Stomach (tissue), 9 donors: ENCODE measurements around the gene SP100. TPM values are rescaled to one million over a fixed set of nuclear protein-coding genes. Genes with fewer than 3 reads are reported as not detected.

Experiments used
- DNase-seq, 2 donors: peaks; one replicate each; pipeline versions ENCODE4 v3.0.0 to v3.0.0-alpha.2; 2013 to 2019
- H3K27ac ChIP-seq, 5 donors: fragments of 200-600 bp in 4 of 5; sonication (generic) in 4 of 5; one replicate each; pipeline ENCODE4 v1.5.1; 2013 to 2019; ENCODE audit warnings: mild to moderate bottlenecking in 1 of 5, moderate library complexity in 1 of 5
- H3K27me3 ChIP-seq, 3 donors: fragments of 200-600 bp; sonication (generic); one replicate each; pipeline ENCODE4 v1.5.1; 2017 to 2019; ENCODE audit warnings: mixed run types in 1 of 3
- H3K36me3 ChIP-seq, 4 donors: fragments of 200-600 bp; sonication (generic); 1 replicate in 3 of 4; 2 replicates in 1 of 4; pipeline ENCODE4 v1.5.1; 2016 to 2019
- H3K4me1 ChIP-seq, 4 donors: fragments of 200-600 bp; sonication (generic); one replicate each; pipeline ENCODE4 v1.5.1; 2016 to 2019
- H3K4me3 ChIP-seq, 4 donors: fragments of 200-600 bp; sonication (generic) in 3 of 4; one replicate each; pipeline ENCODE4 v1.5.1; 2016 to 2019; ENCODE audit warnings: mild to moderate bottlenecking in 1 of 4
- H3K9me3 ChIP-seq, 4 donors: fragments of 200-600 bp; sonication (generic); one replicate each; pipeline ENCODE4 v1.5.1; 2016 to 2019
- EP300 ChIP-seq: sonication (generic); formaldehyde crosslinking; IDR thresholded peaks from one replicate; pipeline ENCODE4 v1.6.1; 2017; ENCODE audit warnings: antibody characterized with exemption
- POLR2A ChIP-seq, 4 donors: fragments of 450-650 bp; IDR thresholded peaks; one replicate each; pipeline ENCODE4 v1.6.1; 2016; ENCODE audit warnings: antibody characterized with exemption in 4 of 4, control low read depth in 2 of 4, mild to moderate bottlenecking in 1 of 4, moderate library complexity in 1 of 4
- POLR2AphosphoS5 ChIP-seq, 3 donors: sonication (generic); formaldehyde crosslinking; IDR thresholded peaks; one replicate each; pipeline ENCODE4 v1.6.1; 2016; ENCODE audit warnings: antibody characterized with exemption in 3 of 3
- WGBS, 5 donors: extraction: QIAGEN DNeasy Blood & Tissue Kit in 3 of 5; methylation state at CpG; one replicate each; pipeline versions ENCODE4 v1.1.5 to v1.1.7; 2013 to 2018; 5-methylcytosine and 5-hydroxymethylcytosine counted together
- intact Hi-C: fragments of 100-400 bp; cut with DNase I; formaldehyde crosslinking; loops from one replicate; pipeline ENCODE4 v1.15.1; 2023; ENCODE audit warnings: low total_unique reads
- polyA plus RNA-seq, 3 donors: library from polyadenylated mRNA; stranded (reverse); fragments of 200-250 nt; gene quantifications; one replicate each; pipeline ENCODE4 v1.2.3, GENCODE V29; 2013
- total RNA-seq, 5 donors: library from RNA; depleted of rRNA; stranded (reverse); fragments of >200 nt; gene quantifications; one replicate each; pipeline versions ENCODE4 v1.1.0 to v1.2.3, GENCODE V29; 2014 to 2016
- TF ChIP-seq, protein P1 (sequence below), 7 experiments: fragments of 450-650 bp in 4 of 7; fragments of 200-600 bp in 3 of 7; sonication (generic) in 3 of 7; IDR thresholded peaks; one replicate each; pipeline ENCODE4 v1.5.1; 2016 to 2019; ENCODE audit warnings: antibody characterized with exemption in 7 of 7, control low read depth in 2 of 7, mild to moderate bottlenecking in 1 of 7
- donor health status: healthy with polysubstance abuse.
- donor health status: Bipolar disorder and iron deficiency.
- donor health status: healthy.

Gene SP100
- total and polyA plus RNA-seq, 8 donors = 11.0 to 168 (median 67.6) TPM

DNA sequence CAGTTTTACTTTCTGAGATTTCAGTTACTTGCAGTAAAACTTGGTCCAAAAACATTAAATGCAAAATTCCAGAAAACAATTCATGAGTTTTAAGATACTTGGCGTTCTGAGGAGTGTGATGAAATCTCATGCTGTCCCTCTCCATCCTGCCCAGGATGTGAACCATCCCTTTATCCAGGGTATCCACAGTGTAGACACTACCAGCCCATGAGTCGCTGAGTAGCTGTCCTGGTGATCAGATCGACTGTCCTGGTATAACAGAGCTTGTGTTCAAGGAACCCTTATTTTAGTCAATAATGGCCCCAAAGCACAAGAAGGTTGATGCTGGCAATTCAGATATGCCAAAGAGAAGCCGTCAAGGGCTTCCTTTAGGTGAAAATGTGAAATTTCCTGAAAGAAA lies 3.2 kb downstream of the SP100 start:
- Histone ChIP-seq H3K4me1 (peaks cover 27 to 84% (median 68%) of the 10 kb centered on the region in 4 donors), H3K27me3 (no peaks in the 10 kb centered on the region), H3K4me3 (peak overlapping the region in 2 of 4 donors; percentile 53 to 66), H3K27ac (peak overlapping the region in 2 of 5 donors; percentile 61 to 92), H3K36me3 (peaks cover 0 to 11% (median 0%) of the 10 kb centered on the region in 4 donors), H3K9me3 (no peaks in the 10 kb centered on the region)
- WGBS, 5 donors = 81 to 89% (median 87%) methylated on average over 4 of the region's 4 CpGs
- TF ChIP-seq EP300 (no peak), POLR2AphosphoS5 (IDR thresholded peaks at IDR 0.05) (no peak), POLR2A (IDR thresholded peaks at IDR 0.05) (no peak)
- TF ChIP-seq, protein P1, sequence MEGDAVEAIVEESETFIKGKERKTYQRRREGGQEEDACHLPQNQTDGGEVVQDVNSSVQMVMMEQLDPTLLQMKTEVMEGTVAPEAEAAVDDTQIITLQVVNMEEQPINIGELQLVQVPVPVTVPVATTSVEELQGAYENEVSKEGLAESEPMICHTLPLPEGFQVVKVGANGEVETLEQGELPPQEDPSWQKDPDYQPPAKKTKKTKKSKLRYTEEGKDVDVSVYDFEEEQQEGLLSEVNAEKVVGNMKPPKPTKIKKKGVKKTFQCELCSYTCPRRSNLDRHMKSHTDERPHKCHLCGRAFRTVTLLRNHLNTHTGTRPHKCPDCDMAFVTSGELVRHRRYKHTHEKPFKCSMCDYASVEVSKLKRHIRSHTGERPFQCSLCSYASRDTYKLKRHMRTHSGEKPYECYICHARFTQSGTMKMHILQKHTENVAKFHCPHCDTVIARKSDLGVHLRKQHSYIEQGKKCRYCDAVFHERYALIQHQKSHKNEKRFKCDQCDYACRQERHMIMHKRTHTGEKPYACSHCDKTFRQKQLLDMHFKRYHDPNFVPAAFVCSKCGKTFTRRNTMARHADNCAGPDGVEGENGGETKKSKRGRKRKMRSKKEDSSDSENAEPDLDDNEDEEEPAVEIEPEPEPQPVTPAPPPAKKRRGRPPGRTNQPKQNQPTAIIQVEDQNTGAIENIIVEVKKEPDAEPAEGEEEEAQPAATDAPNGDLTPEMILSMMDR (IDR thresholded peaks at IDR 0.05) = no peak
- intact Hi-C loops = no loop called here
- DNase-seq = no peak

DNA sequence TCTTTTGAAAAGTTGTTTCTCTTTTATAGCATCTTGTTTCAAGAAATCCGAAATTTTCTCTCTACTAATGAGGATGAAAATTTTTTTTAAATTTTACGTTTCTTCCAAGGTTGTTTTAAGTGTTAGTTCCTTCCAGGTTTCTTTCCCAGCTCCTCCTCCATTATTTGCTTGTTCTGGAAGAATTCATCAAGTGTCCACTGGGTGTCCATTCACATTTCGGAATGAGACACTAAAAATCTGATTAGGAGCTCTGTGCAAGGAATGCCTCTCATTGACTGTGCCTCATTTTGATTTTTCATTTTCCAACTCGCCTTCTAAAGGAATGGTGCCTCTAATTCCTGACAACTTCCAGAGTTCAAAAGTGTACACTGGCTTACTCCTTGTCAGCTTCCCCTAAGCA lies 6.1 kb downstream of the SP100 start:
- no peak overlapping the region for H3K4me3 ChIP-seq
- H3K9me3 ChIP-seq = no peaks in the 10 kb centered on the region
- 83 to 92% (median 89%) methylated on average over 4 of the region's 4 CpGs for WGBS, 5 donors
- TF ChIP-seq EP300 = no peak
- TF ChIP-seq POLR2A (IDR thresholded peaks at IDR 0.05) = no peak
- TF ChIP-seq, protein P1 (IDR thresholded peaks at IDR 0.05) = no peak
- TF ChIP-seq POLR2AphosphoS5 (IDR thresholded peaks at IDR 0.05) = no peak
- no peak for DNase-seq
- peaks cover 22 to 99% (median 67%) of the 10 kb centered on the region in 4 donors for H3K4me1 ChIP-seq
- peak overlapping the region in 1 of 5 donors; percentile 80 for H3K27ac ChIP-seq
- intact Hi-C loops = no loop called here
- no peaks in the 10 kb centered on the region for H3K27me3 ChIP-seq
- peaks cover 0 to 11% (median 1%) of the 10 kb centered on the region in 4 donors for H3K36me3 ChIP-seq

DNA sequence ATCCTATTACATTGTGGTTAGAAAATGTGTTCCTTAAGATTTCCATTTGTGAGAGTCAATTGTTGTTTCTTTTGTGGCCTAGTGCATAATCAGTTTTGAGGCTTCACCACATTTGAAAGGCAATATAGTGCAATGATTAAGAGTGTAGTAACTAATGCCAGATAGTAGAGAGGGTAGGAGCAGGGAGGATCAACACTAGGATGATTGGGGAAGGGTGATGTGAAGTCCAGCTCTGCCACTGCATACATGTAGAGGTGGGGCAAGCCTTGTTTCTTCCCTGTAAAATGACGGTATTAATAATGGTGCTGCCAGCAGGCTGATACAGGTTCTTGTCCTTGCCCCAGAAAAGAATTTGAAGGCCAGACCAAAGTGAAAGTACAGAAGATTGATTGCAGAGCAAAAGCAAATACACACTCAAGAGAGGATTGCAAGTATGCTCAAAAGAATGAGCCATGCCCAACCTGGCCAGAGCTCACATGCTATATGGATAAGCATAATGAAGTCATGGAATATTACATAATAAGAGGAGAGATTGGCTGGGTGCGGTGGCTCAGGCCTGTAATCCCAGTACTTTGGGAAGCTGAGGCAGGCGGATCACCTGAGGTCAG lies 8.0 kb downstream of the SP100 start:
- Histone ChIP-seq H3K9me3 (peaks cover 0 to 7% (median 3%) of the 10 kb centered on the region in 4 donors), H3K4me1 (peaks cover 9 to 82% (median 52%) of the 10 kb centered on the region in 4 donors), H3K36me3 (peaks cover 0 to 22% (median 18%) of the 10 kb centered on the region in 4 donors), H3K4me3 (no peak overlapping the region), H3K27ac (peak overlapping the region; percentile 62 to 87 (median 73)), H3K27me3 (no peaks in the 10 kb centered on the region)
- WGBS, 5 donors = 41 to 61% (median 51%) methylated on average over 3 of the region's 3 CpGs
- peak; percentile 73 to 90 for DNase-seq
- TF ChIP-seq POLR2A (IDR thresholded peaks at IDR 0.05) (no peak), POLR2AphosphoS5 (IDR thresholded peaks at IDR 0.05) (peak in 2 of 3 donors; percentile 57 to 70)
- TF ChIP-seq, protein P1 (IDR thresholded peaks at IDR 0.05) = no peak
- intact Hi-C loops = no loop called here

DNA sequence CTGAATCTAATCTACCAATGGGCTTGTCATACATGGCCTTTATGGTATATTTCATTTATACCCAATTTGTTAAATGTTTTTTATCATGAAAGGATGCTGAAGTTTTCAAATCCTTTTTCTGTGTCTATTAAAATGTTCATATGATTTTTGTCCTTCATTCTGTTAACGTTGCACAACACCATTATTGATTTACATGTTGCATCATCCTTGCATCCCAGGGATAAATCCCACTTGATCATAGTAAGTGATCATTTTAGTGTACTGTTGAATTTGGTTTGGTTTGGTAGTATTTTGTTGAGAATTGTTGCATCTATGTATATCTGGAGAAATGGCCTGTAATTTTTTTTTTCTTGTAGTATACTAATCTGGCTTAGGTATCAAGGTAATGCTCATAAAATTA lies 9.4 kb downstream of the SP100 start:
- DNase-seq = no peak
- Histone ChIP-seq H3K4me3 (no peak overlapping the region), H3K9me3 (peaks cover 0 to 15% (median 4%) of the 10 kb centered on the region in 4 donors), H3K27me3 (no peaks in the 10 kb centered on the region), H3K36me3 (peaks cover 0 to 33% (median 26%) of the 10 kb centered on the region in 4 donors), H3K4me1 (peaks cover 5 to 73% (median 43%) of the 10 kb centered on the region in 4 donors), H3K27ac (no peak overlapping the region)
- TF ChIP-seq POLR2A (IDR thresholded peaks at IDR 0.05) (no peak), EP300 (no peak), POLR2AphosphoS5 (IDR thresholded peaks at IDR 0.05) (no peak)
- TF ChIP-seq, protein P1 (IDR thresholded peaks at IDR 0.05) = no peak
- intact Hi-C loops = no loop called here
- 78 to 88% (median 81%) methylated on average over 1 of the region's 1 CpG for WGBS, 5 donors
